Measurements from ENCODE around the gene MMD2. TPM values are rescaled to one million over a fixed set of nuclear protein-coding genes. Genes with fewer than 3 reads are reported as not detected.
A peak's percentile ranks its signal among the peaks of the same experiment; 100 is the strongest.

Gene MMD2
- total RNA-seq, 1 donor from 2014 or later, result not detected

DNA sequence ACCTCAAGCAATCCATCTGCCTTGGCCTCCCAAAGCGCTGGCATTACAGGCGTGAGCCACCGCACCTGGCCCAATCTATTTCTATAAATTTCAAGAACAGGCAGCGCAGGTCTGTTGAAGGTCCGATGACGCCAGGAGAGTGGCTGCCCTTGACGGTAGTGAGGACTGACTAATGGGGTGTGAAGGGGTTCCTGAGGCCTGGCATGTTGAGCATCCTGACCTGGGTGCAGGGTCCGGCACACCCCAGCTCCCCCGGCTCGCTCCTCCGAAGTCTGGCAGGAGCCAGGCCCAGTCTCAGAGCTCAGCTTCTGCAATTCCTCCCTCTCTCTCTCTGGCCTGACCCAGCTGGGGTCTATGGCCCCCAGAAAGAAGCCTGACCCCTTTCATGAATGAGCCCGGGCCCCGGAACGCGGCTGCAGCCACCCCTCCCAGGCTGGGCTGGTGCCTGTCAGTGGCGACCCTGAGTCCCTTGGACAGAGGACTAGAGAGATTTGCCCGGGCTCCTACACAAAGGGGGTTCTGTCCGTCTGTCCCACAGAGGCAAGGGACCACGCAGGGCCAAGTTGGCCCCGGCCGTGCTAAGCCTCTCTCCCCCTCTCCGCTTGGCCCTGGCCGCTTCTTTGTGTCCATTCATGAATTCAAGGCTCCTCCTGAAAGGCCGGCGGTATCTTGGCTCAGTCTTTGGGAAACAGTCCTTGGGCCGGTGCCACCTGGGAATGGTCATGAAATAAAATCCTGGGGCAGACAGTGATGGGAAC, 18.8 kb downstream of the MMD2 start:
- Mint-ChIP-seq H3K27me3 (peaks cover 7% of the 10 kb centered on the region), H3K9me3 (ENCODE audit: low read depth) (no peaks in the 10 kb centered on the region), H3K4me3 (ENCODE audit: low read depth) (no peak overlapping the region), H3K36me3 (ENCODE audit: insufficient read depth) (no peaks in the 10 kb centered on the region), H3K27ac (peak overlapping the region; percentile 6), H3K4me1 (ENCODE audit: low read depth) (no peaks in the 10 kb centered on the region)
- no peak for DNase-seq (ENCODE audit: low spot score, unreplicated experiment)
- TF ChIP-seq, protein P1, sequence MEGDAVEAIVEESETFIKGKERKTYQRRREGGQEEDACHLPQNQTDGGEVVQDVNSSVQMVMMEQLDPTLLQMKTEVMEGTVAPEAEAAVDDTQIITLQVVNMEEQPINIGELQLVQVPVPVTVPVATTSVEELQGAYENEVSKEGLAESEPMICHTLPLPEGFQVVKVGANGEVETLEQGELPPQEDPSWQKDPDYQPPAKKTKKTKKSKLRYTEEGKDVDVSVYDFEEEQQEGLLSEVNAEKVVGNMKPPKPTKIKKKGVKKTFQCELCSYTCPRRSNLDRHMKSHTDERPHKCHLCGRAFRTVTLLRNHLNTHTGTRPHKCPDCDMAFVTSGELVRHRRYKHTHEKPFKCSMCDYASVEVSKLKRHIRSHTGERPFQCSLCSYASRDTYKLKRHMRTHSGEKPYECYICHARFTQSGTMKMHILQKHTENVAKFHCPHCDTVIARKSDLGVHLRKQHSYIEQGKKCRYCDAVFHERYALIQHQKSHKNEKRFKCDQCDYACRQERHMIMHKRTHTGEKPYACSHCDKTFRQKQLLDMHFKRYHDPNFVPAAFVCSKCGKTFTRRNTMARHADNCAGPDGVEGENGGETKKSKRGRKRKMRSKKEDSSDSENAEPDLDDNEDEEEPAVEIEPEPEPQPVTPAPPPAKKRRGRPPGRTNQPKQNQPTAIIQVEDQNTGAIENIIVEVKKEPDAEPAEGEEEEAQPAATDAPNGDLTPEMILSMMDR (IDR thresholded peaks at IDR 0.05; ENCODE audit: unreplicated experiment), result no peak

DNA sequence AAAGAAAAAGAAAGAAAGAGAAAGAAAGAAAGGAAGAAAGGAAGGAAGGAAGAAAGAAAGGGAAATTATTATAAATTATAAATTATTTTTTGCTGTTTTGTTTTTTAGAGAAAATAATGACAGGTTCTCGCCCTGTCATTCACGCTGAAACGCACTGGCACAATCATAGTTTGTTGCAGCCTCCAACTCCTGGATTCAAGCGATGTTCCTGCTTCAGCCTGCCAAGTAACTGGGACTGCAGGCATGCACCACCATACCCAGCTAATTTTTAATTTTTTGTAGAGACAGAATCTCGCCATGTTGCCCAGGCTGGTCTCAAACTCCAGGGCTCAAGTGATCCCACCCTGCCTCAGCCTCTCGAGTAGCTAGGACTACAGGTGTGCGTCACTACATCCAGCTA, 21.6 kb downstream of the MMD2 start:
- DNase-seq (ENCODE audit: low spot score, unreplicated experiment), result no peak
- Mint-ChIP-seq H3K27me3 (no peaks in the 10 kb centered on the region), H3K9me3 (ENCODE audit: low read depth) (no peaks in the 10 kb centered on the region), H3K36me3 (ENCODE audit: insufficient read depth) (no peaks in the 10 kb centered on the region), H3K27ac (no peak overlapping the region), H3K4me3 (ENCODE audit: low read depth) (no peak overlapping the region), H3K4me1 (ENCODE audit: low read depth) (no peaks in the 10 kb centered on the region)
- TF ChIP-seq, protein P1 (IDR thresholded peaks at IDR 0.05; ENCODE audit: unreplicated experiment), result no peak

DNA sequence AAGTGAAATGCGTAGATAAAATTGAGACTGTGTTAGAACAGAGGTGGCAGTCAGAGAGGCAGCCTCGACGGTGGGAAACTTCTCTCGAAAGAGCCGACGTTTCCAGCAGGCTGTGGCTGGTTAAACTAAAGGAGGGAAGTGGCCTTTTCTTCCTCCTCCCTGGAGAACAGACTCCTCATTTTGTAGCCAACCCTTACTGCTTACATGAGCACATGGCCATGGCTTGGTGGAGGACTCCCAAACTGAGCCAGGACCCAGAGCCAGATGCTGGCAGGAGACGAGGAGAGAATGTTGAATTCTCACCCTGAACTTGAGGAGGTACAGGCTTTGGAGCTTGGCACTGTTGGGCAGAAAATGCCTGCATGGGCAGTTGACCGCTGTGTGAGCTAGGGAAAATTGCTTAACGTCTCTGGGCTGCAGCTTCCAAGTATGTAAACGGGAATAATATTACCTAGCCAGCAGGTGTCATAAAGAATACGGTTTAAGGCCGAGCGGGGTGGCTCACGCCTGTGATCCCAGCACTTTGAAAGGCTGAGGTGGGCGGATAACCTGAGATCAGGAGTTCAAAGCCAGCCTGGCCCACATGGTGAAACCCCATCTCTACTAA, 24.5 kb downstream of the MMD2 start:
- H3K27ac Mint-ChIP-seq, result no peak overlapping the region
- no peaks in the 10 kb centered on the region for H3K27me3 Mint-ChIP-seq
- TF ChIP-seq, protein P1 (IDR thresholded peaks at IDR 0.05; ENCODE audit: unreplicated experiment), result no peak
- H3K9me3 Mint-ChIP-seq (ENCODE audit: low read depth), result no peaks in the 10 kb centered on the region
- no peak for DNase-seq (ENCODE audit: low spot score, unreplicated experiment)
- no peak overlapping the region for H3K4me3 Mint-ChIP-seq (ENCODE audit: low read depth)
- no peaks in the 10 kb centered on the region for H3K4me1 Mint-ChIP-seq (ENCODE audit: low read depth)
- no peaks in the 10 kb centered on the region for H3K36me3 Mint-ChIP-seq (ENCODE audit: insufficient read depth)

DNA sequence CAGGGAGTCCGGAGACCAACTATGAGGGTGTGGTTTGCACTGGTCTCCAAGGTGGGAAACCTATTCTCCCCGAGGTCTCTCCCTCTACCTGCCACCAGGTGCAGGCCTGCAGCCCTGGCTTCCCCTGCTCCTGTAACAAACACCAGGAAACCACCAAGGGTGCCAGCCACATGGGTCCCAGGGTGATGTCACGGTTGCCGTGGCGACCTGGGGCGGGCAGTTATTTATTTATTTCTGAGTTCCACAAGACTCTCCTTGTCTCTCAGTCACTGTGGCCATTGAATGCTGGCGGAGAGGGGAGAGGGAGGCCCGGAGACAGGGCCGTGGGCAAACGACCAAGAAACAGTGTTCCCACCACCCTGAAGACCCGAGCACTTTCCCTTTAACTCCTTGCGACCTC, 27.0 kb downstream of the MMD2 start:
- Mint-ChIP-seq H3K36me3 (ENCODE audit: insufficient read depth) (no peaks in the 10 kb centered on the region), H3K4me3 (ENCODE audit: low read depth) (no peak overlapping the region), H3K27ac (no peak overlapping the region), H3K4me1 (ENCODE audit: low read depth) (no peaks in the 10 kb centered on the region), H3K27me3 (peaks cover 2% of the 10 kb centered on the region), H3K9me3 (ENCODE audit: low read depth) (no peaks in the 10 kb centered on the region)
- peak; percentile 36 for DNase-seq (ENCODE audit: low spot score, unreplicated experiment)
- TF ChIP-seq, protein P1 (IDR thresholded peaks at IDR 0.05; ENCODE audit: unreplicated experiment), result peak; percentile 29

DNA sequence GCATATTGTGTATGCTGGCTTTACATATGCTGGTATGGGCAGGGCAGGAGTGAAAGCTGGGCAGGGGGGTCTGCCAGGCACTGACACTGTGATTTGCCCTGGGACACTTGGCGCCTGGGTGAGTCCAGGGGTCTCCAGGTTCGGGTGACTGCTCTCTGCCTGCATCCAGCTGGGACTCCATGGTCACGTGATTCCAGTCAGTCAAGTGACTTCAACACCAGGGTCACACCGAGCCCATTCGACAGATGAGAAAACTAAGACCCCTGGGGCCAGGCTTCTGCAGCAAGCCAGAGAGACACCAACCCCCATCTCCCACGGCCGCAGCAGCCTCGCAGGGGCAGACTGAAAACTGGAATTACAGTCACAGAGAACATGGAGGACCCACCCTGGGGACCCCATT, 30.0 kb downstream of the MMD2 start:
- Mint-ChIP-seq H3K27me3 (peaks cover 7% of the 10 kb centered on the region), H3K9me3 (ENCODE audit: low read depth) (no peaks in the 10 kb centered on the region), H3K4me3 (ENCODE audit: low read depth) (no peak overlapping the region), H3K27ac (no peak overlapping the region), H3K36me3 (ENCODE audit: insufficient read depth) (no peaks in the 10 kb centered on the region), H3K4me1 (ENCODE audit: low read depth) (no peaks in the 10 kb centered on the region)
- DNase-seq (ENCODE audit: low spot score, unreplicated experiment), result no peak
- TF ChIP-seq, protein P1 (IDR thresholded peaks at IDR 0.05; ENCODE audit: unreplicated experiment), result no peak
